Osteocyte (in vitro differentiated cells): ENCODE results near the gene DYNC2H1. TPM values are rescaled to one million over a fixed set of nuclear protein-coding genes. Genes with fewer than 3 reads are reported as not detected.
"Not testable (repeated sequence)": the region's sequence is repeated elsewhere in the genome, so short reads cannot be mapped to it uniquely, and the experiment has no call there.

Experiments
- DNase-seq: peaks from one replicate; pipeline ENCODE4 v3.0.0; 2021; ENCODE audit warnings: mixed read lengths; ENCODE audit not compliant: unreplicated experiment; ENCODE audit errors: extremely low spot score
- H3K27ac Mint-ChIP-seq: one replicate; pipeline ENCODE4 v1.8.0; 2021; ENCODE audit warnings: mild to moderate bottlenecking, mixed read lengths; ENCODE audit not compliant: unreplicated experiment
- H3K27me3 Mint-ChIP-seq: one replicate; pipeline ENCODE4 v1.8.0; 2021; ENCODE audit warnings: mixed read lengths; ENCODE audit not compliant: unreplicated experiment
- H3K36me3 Mint-ChIP-seq: one replicate; pipeline ENCODE4 v1.8.0; 2021; ENCODE audit warnings: mixed read lengths; ENCODE audit not compliant: unreplicated experiment
- H3K4me1 Mint-ChIP-seq: one replicate; pipeline ENCODE4 v1.8.0; 2021; ENCODE audit warnings: mixed read lengths; ENCODE audit not compliant: unreplicated experiment
- H3K4me3 Mint-ChIP-seq: one replicate; pipeline ENCODE4 v1.8.0; 2021; ENCODE audit warnings: mild to moderate bottlenecking, moderate library complexity, mixed read lengths; ENCODE audit not compliant: unreplicated experiment
- H3K9me3 Mint-ChIP-seq: one replicate; pipeline ENCODE4 v1.8.0; 2021; ENCODE audit warnings: mixed read lengths; ENCODE audit not compliant: unreplicated experiment
- total RNA-seq: library from RNA; stranded (reverse); gene quantifications from 2 replicates; pipeline ENCODE4 v1.2.1, GENCODE V29; 2021
- TF ChIP-seq, protein P1 (sequence below): fragments of 200-600 bp; sonication (generic); IDR thresholded peaks from 2 replicates; pipeline ENCODE4 v1.5.0; 2021; ENCODE audit warnings: antibody characterized with exemption, mild to moderate bottlenecking, moderate library complexity

DYNC2H1 gene
- total RNA-seq, 1 donor from 2014 or later: 23.4 TPM

DNA sequence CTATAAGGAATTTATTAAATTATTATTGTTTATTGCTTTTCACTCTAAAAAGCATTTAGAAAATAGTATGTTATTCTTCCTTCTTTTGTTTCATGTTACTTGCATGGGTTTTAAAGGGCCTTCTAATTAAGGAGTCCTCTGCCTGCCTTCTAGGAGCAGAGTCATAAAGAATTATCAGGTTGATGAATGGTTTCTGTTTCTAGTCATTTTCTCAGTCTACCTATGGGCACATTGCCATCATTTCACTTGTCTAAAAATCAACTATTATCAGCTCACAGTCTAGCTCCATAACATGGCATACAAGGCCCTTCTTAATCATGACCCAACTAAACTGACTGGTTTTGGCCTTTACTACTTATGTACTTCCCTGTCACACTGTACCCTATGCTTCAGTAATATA is 16.2 kb downstream of the DYNC2H1 start:
- Mint-ChIP-seq H3K9me3 (no peaks in the 10 kb centered on the region), H3K4me1 (no peaks in the 10 kb centered on the region), H3K4me3 (no peak overlapping the region), H3K36me3 (peaks cover 45% of the 10 kb centered on the region), H3K27me3 (no peaks in the 10 kb centered on the region), H3K27ac (no peak overlapping the region)
- TF ChIP-seq, protein P1, sequence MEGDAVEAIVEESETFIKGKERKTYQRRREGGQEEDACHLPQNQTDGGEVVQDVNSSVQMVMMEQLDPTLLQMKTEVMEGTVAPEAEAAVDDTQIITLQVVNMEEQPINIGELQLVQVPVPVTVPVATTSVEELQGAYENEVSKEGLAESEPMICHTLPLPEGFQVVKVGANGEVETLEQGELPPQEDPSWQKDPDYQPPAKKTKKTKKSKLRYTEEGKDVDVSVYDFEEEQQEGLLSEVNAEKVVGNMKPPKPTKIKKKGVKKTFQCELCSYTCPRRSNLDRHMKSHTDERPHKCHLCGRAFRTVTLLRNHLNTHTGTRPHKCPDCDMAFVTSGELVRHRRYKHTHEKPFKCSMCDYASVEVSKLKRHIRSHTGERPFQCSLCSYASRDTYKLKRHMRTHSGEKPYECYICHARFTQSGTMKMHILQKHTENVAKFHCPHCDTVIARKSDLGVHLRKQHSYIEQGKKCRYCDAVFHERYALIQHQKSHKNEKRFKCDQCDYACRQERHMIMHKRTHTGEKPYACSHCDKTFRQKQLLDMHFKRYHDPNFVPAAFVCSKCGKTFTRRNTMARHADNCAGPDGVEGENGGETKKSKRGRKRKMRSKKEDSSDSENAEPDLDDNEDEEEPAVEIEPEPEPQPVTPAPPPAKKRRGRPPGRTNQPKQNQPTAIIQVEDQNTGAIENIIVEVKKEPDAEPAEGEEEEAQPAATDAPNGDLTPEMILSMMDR: no peak
- DNase-seq: no peak

DNA sequence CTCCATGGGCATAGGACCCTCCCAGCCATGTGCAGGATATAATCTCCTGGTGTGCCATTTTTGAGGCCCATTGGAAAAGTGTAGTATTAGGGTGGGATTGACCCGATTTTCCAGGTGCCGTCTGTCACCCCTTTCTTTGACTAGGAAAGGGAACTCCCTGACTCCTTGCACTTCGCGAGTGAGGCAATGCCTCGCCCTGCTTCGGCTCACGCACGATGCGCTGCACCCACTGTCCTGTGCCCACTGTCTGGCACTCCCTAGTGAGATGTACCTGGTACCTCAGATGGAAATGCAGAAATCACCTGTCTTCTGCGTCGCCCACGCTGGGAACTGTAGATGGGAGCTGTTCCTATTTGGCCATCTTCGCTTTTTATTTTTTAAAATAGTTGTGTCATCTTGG is 32.8 kb downstream of the DYNC2H1 start:
- DNase-seq, H3K27me3 Mint-ChIP-seq, H3K27ac Mint-ChIP-seq, H3K9me3 Mint-ChIP-seq, H3K4me1 Mint-ChIP-seq, H3K4me3 Mint-ChIP-seq: not testable (repeated sequence)
- peaks cover 37% of the 10 kb centered on the region for H3K36me3 Mint-ChIP-seq

DNA sequence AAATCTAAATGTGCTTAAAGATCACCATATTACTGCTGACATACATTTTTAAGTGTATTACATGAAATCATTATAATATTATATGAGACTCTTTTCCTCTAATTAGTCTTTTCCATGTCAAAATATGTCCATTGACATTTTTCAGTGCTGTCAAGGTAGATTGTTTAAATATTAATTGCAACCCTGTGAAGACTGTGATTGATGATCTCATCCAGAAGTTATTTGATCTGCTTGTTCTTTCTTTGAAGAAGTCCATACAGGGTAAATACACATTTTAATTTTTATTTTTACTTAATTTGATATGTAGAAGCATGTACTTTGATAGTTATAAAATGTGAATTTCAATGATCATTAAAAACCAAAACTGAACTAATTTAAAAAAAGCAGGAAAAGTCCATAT is 38.4 kb downstream of the DYNC2H1 start:
- Mint-ChIP-seq H3K36me3 (peaks cover 21% of the 10 kb centered on the region), H3K27ac (no peak overlapping the region), H3K27me3 (no peaks in the 10 kb centered on the region), H3K4me3 (no peak overlapping the region), H3K9me3 (no peaks in the 10 kb centered on the region), H3K4me1 (no peaks in the 10 kb centered on the region)
- TF ChIP-seq, protein P1: no peak
- DNase-seq: no peak

DNA sequence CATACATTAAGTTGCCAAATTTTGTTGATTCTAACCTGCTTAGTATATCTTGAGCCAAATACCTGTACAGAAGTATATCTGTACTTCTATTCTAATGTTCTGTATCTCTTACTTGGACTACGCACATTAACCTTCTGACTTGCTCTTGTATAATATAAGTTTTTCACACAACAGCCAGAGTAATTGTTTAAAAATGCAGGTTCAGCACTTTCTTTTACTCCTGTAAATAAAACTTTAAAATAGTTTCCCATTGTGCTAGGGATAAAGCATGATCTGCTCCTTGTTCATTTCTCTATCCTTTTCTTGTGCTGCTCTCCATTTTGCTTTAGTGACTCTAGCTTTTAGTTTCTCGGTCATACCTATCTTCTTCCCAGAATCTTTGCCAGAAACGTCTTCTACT is 48.3 kb downstream of the DYNC2H1 start:
- peaks cover 28% of the 10 kb centered on the region for H3K36me3 Mint-ChIP-seq
- DNase-seq: no peak
- no peaks in the 10 kb centered on the region for H3K4me1 Mint-ChIP-seq
- TF ChIP-seq, protein P1: no peak
- H3K9me3 Mint-ChIP-seq: no peaks in the 10 kb centered on the region
- no peak overlapping the region for H3K4me3 Mint-ChIP-seq
- no peak overlapping the region for H3K27ac Mint-ChIP-seq
- H3K27me3 Mint-ChIP-seq: no peaks in the 10 kb centered on the region

DNA sequence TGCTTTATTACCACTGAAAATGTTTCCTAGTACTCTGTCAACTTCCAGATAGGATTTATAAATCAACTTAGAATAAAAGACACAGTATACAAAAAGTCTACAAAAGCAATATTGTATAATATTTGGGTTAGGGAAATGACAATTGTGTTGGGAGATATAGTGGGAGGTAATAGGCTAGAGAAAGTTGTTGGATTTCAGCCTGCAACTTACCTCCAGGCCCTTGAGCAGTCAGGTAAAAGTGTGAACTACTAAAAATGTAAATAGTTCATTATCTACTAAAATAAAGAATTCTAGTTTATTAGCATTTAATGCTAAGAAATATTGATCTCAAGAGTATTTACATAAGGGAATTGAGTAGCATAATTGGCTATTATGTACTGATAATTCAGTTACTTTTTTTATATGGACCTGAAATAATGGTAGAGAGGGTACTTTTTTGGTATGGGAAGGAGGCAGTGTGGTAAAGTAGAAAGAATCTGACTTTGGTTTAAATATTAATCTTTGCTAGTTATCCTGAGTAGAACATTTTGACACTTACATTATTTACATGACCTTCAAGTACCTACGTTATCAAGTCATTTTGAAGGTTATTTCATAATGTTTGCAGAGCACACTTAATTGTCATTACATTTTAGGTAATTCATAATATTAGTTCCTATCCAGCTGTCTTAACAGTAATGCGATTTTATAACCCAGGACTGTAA is 55.0 kb downstream of the DYNC2H1 start:
- Mint-ChIP-seq H3K36me3 (peaks cover 38% of the 10 kb centered on the region), H3K4me3 (no peak overlapping the region), H3K27me3 (no peaks in the 10 kb centered on the region), H3K4me1 (no peaks in the 10 kb centered on the region), H3K9me3 (no peaks in the 10 kb centered on the region), H3K27ac (no peak overlapping the region)
- TF ChIP-seq, protein P1: no peak
- DNase-seq: no peak
